ENCODE results near the gene NSRP1.
"Not testable (repeated sequence)": the region's sequence is repeated elsewhere in the genome, so short reads cannot be mapped to it uniquely, and the experiment has no call there.

The NSRP1 gene

GRCh38 chr17:30188211-30188939 lies 71.8 kb downstream of the NSRP1 start:
- H3K4me1 ChIP-seq (ENCODE audit: control insufficient read depth, insufficient read depth, low read length): no peaks in the 10 kb centered on the region
- DNase-seq (ENCODE audit: low read depth): no peak
- peaks cover 32% of the 10 kb centered on the region for H3K36me3 ChIP-seq (ENCODE audit: control insufficient read depth, insufficient read depth, low read length, severe bottlenecking)
- no peaks in the 10 kb centered on the region for H3K27me3 ChIP-seq (replicated peaks; ENCODE audit: control insufficient read depth, insufficient read depth, low read length)
- no peaks in the 10 kb centered on the region for H3K9me3 ChIP-seq (ENCODE audit: control insufficient read depth, low read length)
- H3K9ac ChIP-seq (ENCODE audit: low read length): no peak overlapping the region
- no peak overlapping the region for H3K4me3 ChIP-seq (ENCODE audit: low read length)

GRCh38 chr17:30191072-30191471 lies 74.5 kb downstream of the NSRP1 start:
- no peak for DNase-seq (ENCODE audit: low read depth)
- H3K4me3 ChIP-seq (ENCODE audit: low read length): no peak overlapping the region
- H3K4me1 ChIP-seq (ENCODE audit: control insufficient read depth, insufficient read depth, low read length): no peaks in the 10 kb centered on the region
- H3K9ac ChIP-seq (ENCODE audit: low read length): no peak overlapping the region
- H3K9me3 ChIP-seq (ENCODE audit: control insufficient read depth, low read length): no peaks in the 10 kb centered on the region
- H3K27me3 ChIP-seq (replicated peaks; ENCODE audit: control insufficient read depth, insufficient read depth, low read length): no peaks in the 10 kb centered on the region
- peaks cover 6% of the 10 kb centered on the region for H3K36me3 ChIP-seq (ENCODE audit: control insufficient read depth, insufficient read depth, low read length, severe bottlenecking)

GRCh38 chr17:30196504-30196903 lies 79.9 kb downstream of the NSRP1 start:
- no peak for DNase-seq (ENCODE audit: low read depth)
- no peaks in the 10 kb centered on the region for H3K36me3 ChIP-seq (ENCODE audit: control insufficient read depth, insufficient read depth, low read length, severe bottlenecking)
- no peaks in the 10 kb centered on the region for H3K27me3 ChIP-seq (replicated peaks; ENCODE audit: control insufficient read depth, insufficient read depth, low read length)
- H3K9me3 ChIP-seq (ENCODE audit: control insufficient read depth, low read length): no peaks in the 10 kb centered on the region
- H3K9ac ChIP-seq (ENCODE audit: low read length): no peak overlapping the region
- no peak overlapping the region for H3K4me3 ChIP-seq (ENCODE audit: low read length)
- H3K4me1 ChIP-seq (ENCODE audit: control insufficient read depth, insufficient read depth, low read length): no peaks in the 10 kb centered on the region

- H3K27me3 ChIP-seq (replicated peaks; ENCODE audit: control insufficient read depth, insufficient read depth, low read length): no peaks in the 10 kb centered on the region
- H3K36me3 ChIP-seq (ENCODE audit: control insufficient read depth, insufficient read depth, low read length, severe bottlenecking): no peaks in the 10 kb centered on the region
- H3K9me3 ChIP-seq (ENCODE audit: control insufficient read depth, low read length): no peaks in the 10 kb centered on the region
- H3K4me3 ChIP-seq (ENCODE audit: low read length): no peak overlapping the region
- DNase-seq (ENCODE audit: low read depth): no peak
- no peak overlapping the region for H3K9ac ChIP-seq (ENCODE audit: low read length)
- H3K4me1 ChIP-seq (ENCODE audit: control insufficient read depth, insufficient read depth, low read length): no peaks in the 10 kb centered on the region
Observed at GRCh38 chr17:30197416-30197815, 80.8 kb downstream of the NSRP1 start.

- H3K9ac ChIP-seq (ENCODE audit: low read length): no peak overlapping the region
- no peaks in the 10 kb centered on the region for H3K9me3 ChIP-seq (ENCODE audit: control insufficient read depth, low read length)
- no peaks in the 10 kb centered on the region for H3K4me1 ChIP-seq (ENCODE audit: control insufficient read depth, insufficient read depth, low read length)
- no peak for DNase-seq (ENCODE audit: low read depth)
- H3K36me3 ChIP-seq (ENCODE audit: control insufficient read depth, insufficient read depth, low read length, severe bottlenecking): no peaks in the 10 kb centered on the region
- H3K4me3 ChIP-seq (ENCODE audit: low read length): no peak overlapping the region
- H3K27me3 ChIP-seq (replicated peaks; ENCODE audit: control insufficient read depth, insufficient read depth, low read length): no peaks in the 10 kb centered on the region
Observed at GRCh38 chr17:30199600-30199999, 83.0 kb downstream of the NSRP1 start.

- H3K4me3 ChIP-seq (ENCODE audit: low read length): no peak overlapping the region
- no peaks in the 10 kb centered on the region for H3K9me3 ChIP-seq (ENCODE audit: control insufficient read depth, low read length)
- no peaks in the 10 kb centered on the region for H3K36me3 ChIP-seq (ENCODE audit: control insufficient read depth, insufficient read depth, low read length, severe bottlenecking)
- no peaks in the 10 kb centered on the region for H3K4me1 ChIP-seq (ENCODE audit: control insufficient read depth, insufficient read depth, low read length)
- H3K27me3 ChIP-seq (replicated peaks; ENCODE audit: control insufficient read depth, insufficient read depth, low read length): no peaks in the 10 kb centered on the region
- DNase-seq (ENCODE audit: low read depth): no peak
- no peak overlapping the region for H3K9ac ChIP-seq (ENCODE audit: low read length)
Observed at GRCh38 chr17:30200106-30200505, 83.5 kb downstream of the NSRP1 start.

- not testable (repeated sequence) for H3K4me1 ChIP-seq (ENCODE audit: control insufficient read depth, insufficient read depth, low read length); H3K27me3 ChIP-seq (replicated peaks; ENCODE audit: control insufficient read depth, insufficient read depth, low read length); DNase-seq (ENCODE audit: low read depth); H3K36me3 ChIP-seq (ENCODE audit: control insufficient read depth, insufficient read depth, low read length, severe bottlenecking); H3K9me3 ChIP-seq (ENCODE audit: control insufficient read depth, low read length); H3K4me3 ChIP-seq (ENCODE audit: low read length); H3K9ac ChIP-seq (ENCODE audit: low read length)
Observed at GRCh38 chr17:30200656-30201055, 84.0 kb downstream of the NSRP1 start.

- no peak for DNase-seq (ENCODE audit: low read depth)
- Histone ChIP-seq H3K4me3 (ENCODE audit: low read length) (no peak overlapping the region), H3K27me3 (replicated peaks; ENCODE audit: control insufficient read depth, insufficient read depth, low read length) (peaks cover 5% of the 10 kb centered on the region), H3K9me3 (ENCODE audit: control insufficient read depth, low read length) (no peaks in the 10 kb centered on the region), H3K36me3 (ENCODE audit: control insufficient read depth, insufficient read depth, low read length, severe bottlenecking) (no peaks in the 10 kb centered on the region), H3K9ac (ENCODE audit: low read length) (no peak overlapping the region), H3K4me1 (ENCODE audit: control insufficient read depth, insufficient read depth, low read length) (no peaks in the 10 kb centered on the region)
Observed at GRCh38 chr17:30203471-30203981, 86.9 kb downstream of the NSRP1 start.

- Histone ChIP-seq H3K9me3 (ENCODE audit: control insufficient read depth, low read length) (no peaks in the 10 kb centered on the region), H3K27me3 (replicated peaks; ENCODE audit: control insufficient read depth, insufficient read depth, low read length) (peaks cover 5% of the 10 kb centered on the region), H3K9ac (ENCODE audit: low read length) (no peak overlapping the region), H3K4me3 (ENCODE audit: low read length) (no peak overlapping the region), H3K36me3 (ENCODE audit: control insufficient read depth, insufficient read depth, low read length, severe bottlenecking) (no peaks in the 10 kb centered on the region), H3K4me1 (ENCODE audit: control insufficient read depth, insufficient read depth, low read length) (no peaks in the 10 kb centered on the region)
- DNase-seq (ENCODE audit: low read depth): no peak
Observed at GRCh38 chr17:30207655-30208054, 91.0 kb downstream of the NSRP1 start.

- H3K27me3 ChIP-seq (replicated peaks; ENCODE audit: control insufficient read depth, insufficient read depth, low read length): peaks cover 5% of the 10 kb centered on the region
- no peak overlapping the region for H3K9ac ChIP-seq (ENCODE audit: low read length)
- H3K4me1 ChIP-seq (ENCODE audit: control insufficient read depth, insufficient read depth, low read length): no peaks in the 10 kb centered on the region
- H3K9me3 ChIP-seq (ENCODE audit: control insufficient read depth, low read length): no peaks in the 10 kb centered on the region
- H3K36me3 ChIP-seq (ENCODE audit: control insufficient read depth, insufficient read depth, low read length, severe bottlenecking): no peaks in the 10 kb centered on the region
- no peak overlapping the region for H3K4me3 ChIP-seq (ENCODE audit: low read length)
- no peak for DNase-seq (ENCODE audit: low read depth)
Observed at GRCh38 chr17:30208214-30208613, 91.6 kb downstream of the NSRP1 start.

- H3K9me3 ChIP-seq (ENCODE audit: control insufficient read depth, low read length): no peaks in the 10 kb centered on the region
- no peak overlapping the region for H3K9ac ChIP-seq (ENCODE audit: low read length)
- H3K4me3 ChIP-seq (ENCODE audit: low read length): no peak overlapping the region
- peaks cover 5% of the 10 kb centered on the region for H3K27me3 ChIP-seq (replicated peaks; ENCODE audit: control insufficient read depth, insufficient read depth, low read length)
- no peaks in the 10 kb centered on the region for H3K4me1 ChIP-seq (ENCODE audit: control insufficient read depth, insufficient read depth, low read length)
- DNase-seq (ENCODE audit: low read depth): no peak
- H3K36me3 ChIP-seq (ENCODE audit: control insufficient read depth, insufficient read depth, low read length, severe bottlenecking): no peaks in the 10 kb centered on the region
Observed at GRCh38 chr17:30209930-30210329, 93.3 kb downstream of the NSRP1 start.

- no peak overlapping the region for H3K4me3 ChIP-seq (ENCODE audit: low read length)
- H3K4me1 ChIP-seq (ENCODE audit: control insufficient read depth, insufficient read depth, low read length): no peaks in the 10 kb centered on the region
- H3K9ac ChIP-seq (ENCODE audit: low read length): no peak overlapping the region
- H3K9me3 ChIP-seq (ENCODE audit: control insufficient read depth, low read length): no peaks in the 10 kb centered on the region
- H3K27me3 ChIP-seq (replicated peaks; ENCODE audit: control insufficient read depth, insufficient read depth, low read length): peaks cover 5% of the 10 kb centered on the region
- DNase-seq (ENCODE audit: low read depth): no peak
- H3K36me3 ChIP-seq (ENCODE audit: control insufficient read depth, insufficient read depth, low read length, severe bottlenecking): no peaks in the 10 kb centered on the region
Observed at GRCh38 chr17:30210366-30210765, 93.8 kb downstream of the NSRP1 start.
